ENCODE data around the gene RXFP2.

Gene RXFP2

GRCh38 chr13:31765138-31765785 lies 25.9 kb downstream of the RXFP2 start:
- TF ChIP-seq CTCF (IDR thresholded peaks at IDR 0.05; ENCODE audit: extremely low read depth, missing control alignments): no peak
- no peak for DNase-seq (ENCODE audit: low spot score)

- no peak for TF ChIP-seq CTCF (IDR thresholded peaks at IDR 0.05; ENCODE audit: extremely low read depth, missing control alignments)
- DNase-seq (ENCODE audit: low spot score): no peak
These were observed 28.0 kb downstream of the RXFP2 start for GRCh38 chr13:31767175-31767900.

GRCh38 chr13:31768351-31768750 lies 29.0 kb downstream of the RXFP2 start:
- TF ChIP-seq CTCF (IDR thresholded peaks at IDR 0.05; ENCODE audit: extremely low read depth, missing control alignments): no peak

GRCh38 chr13:31769575-31769974 lies 30.2 kb downstream of the RXFP2 start:
- no peak for TF ChIP-seq CTCF (IDR thresholded peaks at IDR 0.05; ENCODE audit: extremely low read depth, missing control alignments)
- DNase-seq (ENCODE audit: low spot score): no peak

More at GRCh38 chr13:31768351-31768750, 29.0 kb downstream of the RXFP2 start:
- DNase-seq (ENCODE audit: low spot score): no peak

- DNase-seq (ENCODE audit: low spot score): no peak
- TF ChIP-seq CTCF (IDR thresholded peaks at IDR 0.05; ENCODE audit: extremely low read depth, missing control alignments): no peak
These were observed 32.9 kb downstream of the RXFP2 start for GRCh38 chr13:31772231-31772630.

GRCh38 chr13:31773538-31773937 lies 34.2 kb downstream of the RXFP2 start:
- no peak for TF ChIP-seq CTCF (IDR thresholded peaks at IDR 0.05; ENCODE audit: extremely low read depth, missing control alignments)
- no peak for DNase-seq (ENCODE audit: low spot score)

GRCh38 chr13:31774186-31774750 lies 34.9 kb downstream of the RXFP2 start:
- no peak for TF ChIP-seq CTCF (IDR thresholded peaks at IDR 0.05; ENCODE audit: extremely low read depth, missing control alignments)
- no peak for DNase-seq (ENCODE audit: low spot score)

All from GM20000 (cell line).